DOHH2 (cell line): ENCODE results near the gene PAN3.

Source experiments
- H3F3A ChIP-seq: fragments of 200-600 bp; sonication (generic), shearing (Covaris generic); 2 replicates; pipeline ENCODE4 v1.6.0; 2016; ENCODE audit warnings: antibody characterized with exemption, mild to moderate bottlenecking; ENCODE audit not compliant: control insufficient read depth, insufficient read depth
- H3K27ac ChIP-seq: fragments of 200-600 bp; sonication (generic); 2 replicates; pipeline ENCODE4 v1.5.1; 2014; ENCODE audit warnings: low read depth, mild to moderate bottlenecking, low read length, moderate library complexity
- H3K27me3 ChIP-seq: fragments of 200-600 bp; sonication (generic); 2 replicates; pipeline ENCODE4 v1.6.1; 2014; ENCODE audit warnings: mild to moderate bottlenecking, low read length, mixed read lengths; ENCODE audit not compliant: control insufficient read depth
- H3K36me3 ChIP-seq: fragments of 200-600 bp; sonication (generic); 2 replicates; pipeline ENCODE4 v1.6.1; 2014; ENCODE audit warnings: mild to moderate bottlenecking, low read length, moderate library complexity, mixed read lengths; ENCODE audit not compliant: control insufficient read depth
- H3K4me1 ChIP-seq: fragments of 200-600 bp; sonication (generic); 2 replicates; pipeline ENCODE4 v1.6.1; 2014; ENCODE audit warnings: mild to moderate bottlenecking, low read length, mixed read lengths; ENCODE audit not compliant: control insufficient read depth
- H3K4me2 ChIP-seq: fragments of 200-600 bp; sonication (generic); 2 replicates; pipeline ENCODE4 v1.6.0; 2014; ENCODE audit warnings: mild to moderate bottlenecking, low read length, moderate library complexity
- H3K4me3 ChIP-seq: fragments of 200-600 bp; sonication (generic); 2 replicates; pipeline ENCODE4 v1.5.1; 2014; ENCODE audit warnings: mild to moderate bottlenecking, low read length, mixed read lengths
- H3K79me2 ChIP-seq: fragments of 200-600 bp; sonication (generic); 2 replicates; pipeline ENCODE4 v1.6.1; 2014; ENCODE audit warnings: mild to moderate bottlenecking, low read length, mixed read lengths; ENCODE audit not compliant: control insufficient read depth
- H3K9me2 ChIP-seq: fragments of 200-600 bp; sonication (generic); replicated peaks from 2 replicates; pipeline ENCODE4 v1.6.1; 2014; ENCODE audit warnings: mild to moderate bottlenecking, low read length, mixed read lengths; ENCODE audit not compliant: control insufficient read depth
- H3K9me3 ChIP-seq: fragments of 200-600 bp; sonication (generic); 2 replicates; pipeline ENCODE4 v1.6.1; 2014; ENCODE audit warnings: antibody characterized with exemption, low read length, mixed read lengths; ENCODE audit not compliant: control insufficient read depth, insufficient read depth
- H4K20me1 ChIP-seq: fragments of 200-600 bp; sonication (generic); 2 replicates; pipeline ENCODE4 v1.6.0; 2014; ENCODE audit warnings: low read depth, mild to moderate bottlenecking, antibody characterized with exemption, low read length, moderate library complexity; ENCODE audit not compliant: control insufficient read depth, insufficient read depth
- EZH2phosphoT487 ChIP-seq: fragments of 200-600 bp; sonication (generic); IDR thresholded peaks from 2 replicates; pipeline ENCODE4 v1.6.1; 2017; ENCODE audit warnings: borderline replicate concordance, mild to moderate bottlenecking, antibody characterized with exemption, low read length, moderate library complexity, mixed read lengths
- TF ChIP-seq, protein P1 (sequence below): fragments of 200-600 bp; sonication (generic); IDR thresholded peaks from one replicate; pipeline ENCODE4 v1.5.1; 2014; ENCODE audit warnings: antibody characterized with exemption, mild to moderate bottlenecking, low read depth, low read length; ENCODE audit not compliant: poor library complexity, severe bottlenecking

PAN3 gene

GRCh38 chr13:28319528-28319927, 181.2 kb downstream of the PAN3 start:
- H3K9me3 ChIP-seq: no peaks in the 10 kb centered on the region
- no peaks in the 10 kb centered on the region for H3K9me2 ChIP-seq
- no peaks in the 10 kb centered on the region; the same call in 1 of the 2 replicates for H4K20me1 ChIP-seq
- no peak for TF ChIP-seq EZH2phosphoT487
- TF ChIP-seq, protein P1, sequence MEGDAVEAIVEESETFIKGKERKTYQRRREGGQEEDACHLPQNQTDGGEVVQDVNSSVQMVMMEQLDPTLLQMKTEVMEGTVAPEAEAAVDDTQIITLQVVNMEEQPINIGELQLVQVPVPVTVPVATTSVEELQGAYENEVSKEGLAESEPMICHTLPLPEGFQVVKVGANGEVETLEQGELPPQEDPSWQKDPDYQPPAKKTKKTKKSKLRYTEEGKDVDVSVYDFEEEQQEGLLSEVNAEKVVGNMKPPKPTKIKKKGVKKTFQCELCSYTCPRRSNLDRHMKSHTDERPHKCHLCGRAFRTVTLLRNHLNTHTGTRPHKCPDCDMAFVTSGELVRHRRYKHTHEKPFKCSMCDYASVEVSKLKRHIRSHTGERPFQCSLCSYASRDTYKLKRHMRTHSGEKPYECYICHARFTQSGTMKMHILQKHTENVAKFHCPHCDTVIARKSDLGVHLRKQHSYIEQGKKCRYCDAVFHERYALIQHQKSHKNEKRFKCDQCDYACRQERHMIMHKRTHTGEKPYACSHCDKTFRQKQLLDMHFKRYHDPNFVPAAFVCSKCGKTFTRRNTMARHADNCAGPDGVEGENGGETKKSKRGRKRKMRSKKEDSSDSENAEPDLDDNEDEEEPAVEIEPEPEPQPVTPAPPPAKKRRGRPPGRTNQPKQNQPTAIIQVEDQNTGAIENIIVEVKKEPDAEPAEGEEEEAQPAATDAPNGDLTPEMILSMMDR: no peak
- peaks cover 6% of the 10 kb centered on the region for H3K4me1 ChIP-seq
- H3K4me3 ChIP-seq: no peak overlapping the region
- H3K27me3 ChIP-seq: no peaks in the 10 kb centered on the region
- H3K27ac ChIP-seq: no peak overlapping the region
- H3K36me3 ChIP-seq: no peaks in the 10 kb centered on the region
- H3K4me2 ChIP-seq: no peak overlapping the region
- no peaks in the 10 kb centered on the region for H3F3A ChIP-seq
- H3K79me2 ChIP-seq: no peaks in the 10 kb centered on the region

DNA sequence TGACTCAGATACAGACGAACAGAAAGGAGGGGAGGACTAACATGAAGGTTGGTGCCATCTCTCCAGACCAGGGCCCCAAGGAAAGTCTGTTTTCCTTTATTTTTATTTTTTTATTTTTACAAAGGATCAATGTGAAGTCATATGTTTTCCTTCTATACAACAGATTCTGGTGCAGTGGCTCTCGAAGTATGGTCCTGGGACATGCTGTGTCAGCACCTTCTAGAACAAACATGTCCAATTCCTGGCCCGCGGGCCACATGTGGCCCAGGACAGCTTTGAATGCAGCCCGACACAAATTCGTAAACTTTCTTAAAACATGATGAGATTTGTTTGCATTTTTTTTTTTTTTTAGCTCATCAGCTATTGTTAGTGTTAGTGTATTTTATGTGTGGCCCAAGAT, 181.9 kb downstream of the PAN3 start:
- Histone ChIP-seq H3K36me3 (no peaks in the 10 kb centered on the region), H3F3A (no peaks in the 10 kb centered on the region), H3K27ac (no peak overlapping the region), H3K4me1 (peaks cover 6% of the 10 kb centered on the region), H3K4me2 (no peak overlapping the region), H3K79me2 (no peaks in the 10 kb centered on the region), H3K9me3 (no peaks in the 10 kb centered on the region), H3K4me3 (no peak overlapping the region), H4K20me1 (no peaks in the 10 kb centered on the region; the same call in 1 of the 2 replicates), H3K27me3 (no peaks in the 10 kb centered on the region), H3K9me2 (no peaks in the 10 kb centered on the region)
- TF ChIP-seq EZH2phosphoT487: no peak
- TF ChIP-seq, protein P1: no peak

DNA sequence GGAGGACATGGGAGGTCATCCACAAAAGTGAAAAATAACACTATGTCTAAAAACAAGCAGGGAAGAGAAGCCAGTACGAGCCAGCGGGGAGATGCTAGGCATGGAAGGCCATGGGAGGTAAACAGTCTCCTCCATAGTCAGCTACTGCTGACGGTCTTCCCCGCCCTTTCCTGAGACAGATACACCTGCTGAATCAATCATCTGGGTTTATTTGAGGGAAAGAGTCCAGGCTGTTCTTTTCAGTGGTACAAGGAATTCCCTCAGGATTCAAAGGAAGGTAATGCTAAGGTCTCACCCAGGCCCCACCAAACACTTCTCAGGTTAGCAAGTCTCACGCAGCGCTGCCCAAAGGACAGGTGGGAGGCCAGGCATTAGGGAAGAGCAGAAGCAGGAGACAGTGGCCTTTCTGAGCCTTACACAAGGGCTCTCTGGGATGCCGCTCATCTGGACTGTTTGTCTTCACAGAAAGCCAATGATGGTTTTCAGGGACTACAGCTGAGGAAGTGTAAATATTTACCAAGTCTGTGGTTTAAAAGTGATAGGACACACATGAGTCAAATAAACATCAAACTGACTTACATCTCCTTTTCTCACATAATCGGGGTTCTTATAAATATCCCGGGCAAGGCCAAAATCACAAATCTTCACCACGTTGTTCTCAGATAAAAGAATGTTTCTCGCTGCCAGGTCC, 182.7 kb downstream of the PAN3 start:
- no peaks in the 10 kb centered on the region for H3K36me3 ChIP-seq
- H4K20me1 ChIP-seq: no peaks in the 10 kb centered on the region; the same call in 1 of the 2 replicates
- no peaks in the 10 kb centered on the region for H3K27me3 ChIP-seq
- H3K4me3 ChIP-seq: no peak overlapping the region
- TF ChIP-seq EZH2phosphoT487: no peak
- TF ChIP-seq, protein P1: no peak
- peaks cover 7% of the 10 kb centered on the region for H3K4me1 ChIP-seq
- H3K9me2 ChIP-seq: no peaks in the 10 kb centered on the region
- H3K4me2 ChIP-seq: no peak overlapping the region
- no peaks in the 10 kb centered on the region for H3F3A ChIP-seq
- H3K9me3 ChIP-seq: no peaks in the 10 kb centered on the region
- no peak overlapping the region for H3K27ac ChIP-seq
- no peaks in the 10 kb centered on the region for H3K79me2 ChIP-seq
